ENCODE measurements around the gene OGT.
A peak's percentile ranks its signal among the peaks of the same experiment; 100 is the strongest.
"Not testable (repeated sequence)": the region's sequence is repeated elsewhere in the genome, so short reads cannot be mapped to it uniquely, and the experiment has no call there.

OGT gene

DNA sequence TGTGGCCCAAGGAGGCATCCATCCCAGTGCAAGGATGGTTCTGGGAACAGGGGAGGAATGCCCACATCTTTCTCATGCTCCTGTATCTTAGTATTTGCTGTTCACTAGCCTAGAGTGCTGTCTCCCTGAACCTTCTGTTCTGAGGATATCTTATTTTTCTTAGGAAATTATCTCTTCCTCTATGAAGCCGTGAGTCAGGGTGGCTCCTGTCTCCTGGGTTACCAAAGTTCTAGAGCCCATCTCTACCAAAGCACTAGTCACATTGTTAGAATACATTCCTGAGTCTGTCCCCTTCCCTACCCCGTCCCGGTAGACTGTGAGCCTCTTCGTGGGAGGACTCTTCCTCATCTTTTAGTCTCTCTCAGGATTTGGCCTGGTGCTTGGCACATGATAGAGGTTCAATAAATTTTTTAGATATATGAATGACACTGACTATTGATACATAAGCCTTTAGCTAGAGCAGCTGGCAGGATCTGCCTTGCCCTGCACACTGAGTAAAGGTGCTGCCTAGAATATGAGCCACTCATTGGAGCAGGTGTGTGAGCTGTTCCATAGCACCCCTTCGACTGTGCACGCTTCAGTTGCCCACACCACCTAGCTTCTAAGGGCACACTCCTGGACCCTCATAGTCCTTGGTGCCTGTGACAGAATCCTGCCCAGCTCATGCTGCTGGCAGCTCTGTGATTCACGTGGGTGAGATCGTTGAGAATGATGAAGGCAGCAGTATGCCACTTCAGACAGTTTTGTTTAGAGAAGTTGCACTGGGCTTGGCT lies 72.1 kb downstream of the OGT start:
- peaks cover 76% of the 10 kb centered on the region for H3K36me3 ChIP-seq
- H4K20me1 ChIP-seq = no peaks in the 10 kb centered on the region
- TF ChIP-seq Cebpa-rat (IDR thresholded peaks at IDR 0.05) = no peak
- H3K9ac ChIP-seq = no peak overlapping the region
- peaks cover 16% of the 10 kb centered on the region for H3K4me1 ChIP-seq
- no peak overlapping the region for H3K4me3 ChIP-seq
- no peak overlapping the region for H3K27ac ChIP-seq
- H3K4me2 ChIP-seq = no peak overlapping the region
- H3K27me3 ChIP-seq = peaks cover 69% of the 10 kb centered on the region
- H3K9me3 ChIP-seq = peaks cover 18% of the 10 kb centered on the region

DNA sequence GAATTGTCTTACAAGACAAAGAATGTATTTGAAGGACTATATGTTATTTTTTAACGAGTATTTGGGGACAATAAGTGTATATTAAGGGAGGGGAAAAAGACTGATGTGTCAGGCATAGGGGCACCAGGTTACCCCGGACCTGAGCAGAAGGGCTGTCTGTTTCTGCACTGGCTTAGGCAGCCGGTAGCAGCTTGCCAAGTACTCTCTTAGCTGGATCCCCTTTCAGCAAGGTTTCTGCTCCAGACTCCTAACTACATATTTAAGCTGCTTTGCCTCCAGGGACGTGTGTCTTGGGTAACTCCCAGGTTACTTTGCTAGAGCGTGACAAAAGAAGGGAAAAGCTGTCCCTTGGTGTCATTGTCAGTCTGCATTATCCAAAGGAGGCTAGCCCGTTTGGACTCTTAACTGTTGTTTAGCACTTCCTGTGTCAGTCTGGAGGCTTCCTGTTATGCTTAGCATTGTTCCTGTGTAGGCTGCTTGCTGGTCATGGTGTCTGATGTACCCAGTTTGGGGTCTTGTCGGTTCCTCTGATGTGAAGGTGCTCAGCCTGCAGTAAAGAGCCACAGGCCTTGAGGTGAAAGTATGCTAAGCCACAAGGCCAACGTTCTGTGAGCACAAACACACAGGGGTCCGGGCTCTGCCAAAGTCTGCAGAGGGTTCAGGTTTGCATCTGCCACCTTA lies 73.8 kb downstream of the OGT start:
- H3K4me1 ChIP-seq = peaks cover 16% of the 10 kb centered on the region
- peaks cover 70% of the 10 kb centered on the region for H3K27me3 ChIP-seq
- no peak overlapping the region for H3K9ac ChIP-seq
- no peaks in the 10 kb centered on the region for H4K20me1 ChIP-seq
- peak overlapping the region; percentile 36; the same call in 1 of the 2 replicates for H3K27ac ChIP-seq
- H3K36me3 ChIP-seq = peaks cover 83% of the 10 kb centered on the region
- peak overlapping the region; percentile 52 for H3K4me2 ChIP-seq
- no peak overlapping the region for H3K4me3 ChIP-seq
- TF ChIP-seq Cebpa-rat (IDR thresholded peaks at IDR 0.05) = no peak
- H3K9me3 ChIP-seq = peaks cover 18% of the 10 kb centered on the region

DNA sequence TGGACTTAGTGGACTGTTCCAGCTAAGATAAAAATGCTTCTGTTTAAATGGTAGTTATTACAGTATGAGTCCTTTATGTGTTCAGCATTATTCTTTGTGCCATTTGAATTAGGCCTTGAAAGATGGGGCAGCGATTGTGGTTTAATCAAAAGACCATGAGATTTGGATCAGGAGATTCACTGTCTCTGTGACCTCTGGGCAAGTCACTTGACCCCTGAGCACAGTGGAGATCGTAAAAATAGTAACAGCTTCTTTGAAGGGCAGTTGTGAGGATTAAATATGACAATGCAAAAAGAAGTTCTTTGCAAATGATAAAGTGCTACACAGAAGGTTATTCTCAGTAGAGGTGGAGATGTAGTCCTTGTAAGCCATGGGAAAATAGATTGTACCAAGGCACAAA lies 74.6 kb downstream of the OGT start:
- no peak overlapping the region for H3K4me2 ChIP-seq
- H3K4me3 ChIP-seq = no peak overlapping the region
- no peak overlapping the region for H3K27ac ChIP-seq
- H3K4me1 ChIP-seq = peaks cover 16% of the 10 kb centered on the region
- peaks cover 72% of the 10 kb centered on the region for H3K27me3 ChIP-seq
- no peaks in the 10 kb centered on the region for H4K20me1 ChIP-seq
- no peak overlapping the region for H3K9ac ChIP-seq
- no peak for TF ChIP-seq Cebpa-rat (IDR thresholded peaks at IDR 0.05)
- H3K9me3 ChIP-seq = peaks cover 13% of the 10 kb centered on the region
- H3K36me3 ChIP-seq = peaks cover 80% of the 10 kb centered on the region

DNA sequence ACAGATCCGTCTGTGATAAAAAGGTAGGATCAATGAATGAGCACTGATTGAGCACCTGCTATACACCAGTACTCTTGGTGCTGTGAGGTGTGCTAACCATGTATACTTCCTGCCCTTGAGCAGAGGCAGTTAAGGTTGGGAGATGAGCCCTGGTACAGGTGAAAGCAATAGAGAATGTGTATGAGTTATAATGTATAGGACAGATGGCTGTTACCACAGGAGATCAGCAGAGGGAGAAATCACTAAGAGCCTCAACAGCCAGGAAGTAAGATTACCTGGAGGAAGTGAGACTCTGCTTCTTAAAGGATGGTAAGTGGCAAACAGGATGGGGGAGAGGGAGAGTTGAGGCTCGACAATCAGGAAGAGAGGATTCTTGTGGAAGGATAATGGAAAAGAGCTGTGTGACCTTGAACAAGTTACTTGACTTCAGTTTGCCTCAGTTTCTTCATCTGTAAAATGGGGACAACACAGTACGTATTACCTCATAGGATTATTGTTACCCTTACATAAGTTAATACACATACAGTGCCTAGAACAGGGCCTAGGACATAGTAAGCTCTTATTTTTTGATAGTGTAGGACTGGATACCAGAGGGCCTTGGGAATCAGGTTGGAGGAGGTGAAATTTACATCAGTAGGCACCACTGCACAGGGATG lies 76.3 kb downstream of the OGT start:
- Histone ChIP-seq H3K27ac (no peak overlapping the region), H3K9me3 (no peaks in the 10 kb centered on the region; the same call in 1 of the 2 replicates), H3K36me3 (peaks cover 78% of the 10 kb centered on the region), H3K9ac (no peak overlapping the region), H4K20me1 (no peaks in the 10 kb centered on the region), H3K4me3 (no peak overlapping the region), H3K4me2 (no peak overlapping the region), H3K4me1 (peaks cover 16% of the 10 kb centered on the region), H3K27me3 (peaks cover 90% of the 10 kb centered on the region)
- TF ChIP-seq Cebpa-rat (IDR thresholded peaks at IDR 0.05) = no peak

DNA sequence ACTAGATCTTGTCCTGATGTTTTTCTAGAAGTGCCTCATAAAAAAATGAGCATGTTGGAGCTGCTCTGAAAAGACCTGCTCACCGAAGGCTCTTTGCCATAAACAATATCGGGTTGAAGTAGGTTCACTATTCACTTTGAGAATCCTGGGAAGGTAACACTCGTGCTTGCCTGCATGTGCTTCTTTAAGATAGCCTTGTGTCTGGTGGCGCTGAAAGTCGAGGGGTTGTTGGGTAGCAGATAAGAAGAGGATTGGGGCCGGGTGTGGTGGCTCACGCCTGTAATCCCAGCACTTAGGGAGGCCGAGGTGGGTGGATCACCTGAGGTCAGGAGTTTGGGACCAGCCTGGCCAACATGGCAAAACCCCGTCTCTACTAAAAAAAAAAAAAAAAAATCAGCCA lies 78.8 kb downstream of the OGT start:
- not testable (repeated sequence) for H4K20me1 ChIP-seq, H3K9me3 ChIP-seq

DNA sequence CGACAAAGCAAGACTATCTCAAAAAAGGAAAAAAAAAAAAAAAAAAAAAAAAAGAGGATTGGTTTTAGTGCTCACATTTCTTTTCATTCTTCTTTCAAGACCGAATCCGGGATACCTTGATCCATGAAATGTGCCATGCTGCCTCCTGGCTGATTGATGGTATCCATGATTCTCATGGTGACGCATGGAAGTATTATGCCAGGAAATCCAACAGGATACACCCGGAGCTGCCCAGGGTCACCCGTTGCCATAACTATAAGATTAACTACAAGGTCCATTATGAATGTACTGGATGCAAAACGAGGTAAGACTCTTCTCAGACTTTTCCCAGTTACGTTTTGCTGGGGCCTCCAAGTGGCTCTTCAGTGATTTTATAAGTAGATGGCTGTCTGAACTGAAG lies 79.4 kb downstream of the OGT start:
- H4K20me1 ChIP-seq = no peaks in the 10 kb centered on the region
- H3K4me3 ChIP-seq = no peak overlapping the region
- TF ChIP-seq Cebpa-rat (IDR thresholded peaks at IDR 0.05) = no peak
- no peaks in the 10 kb centered on the region for H3K4me1 ChIP-seq
- no peak overlapping the region for H3K27ac ChIP-seq
- H3K9ac ChIP-seq = no peak overlapping the region
- peaks cover 66% of the 10 kb centered on the region for H3K36me3 ChIP-seq
- no peaks in the 10 kb centered on the region for H3K9me3 ChIP-seq
- peaks cover 76% of the 10 kb centered on the region for H3K27me3 ChIP-seq
- no peak overlapping the region for H3K4me2 ChIP-seq

More for the DNA sequence above, 78.8 kb downstream of the OGT start:
- not testable (repeated sequence) for H3K4me2 ChIP-seq, H3K27ac ChIP-seq, H3K4me1 ChIP-seq, H3K9ac ChIP-seq, H3K4me3 ChIP-seq
- peaks cover 81% of the 10 kb centered on the region for H3K27me3 ChIP-seq
- H3K36me3 ChIP-seq = peaks cover 66% of the 10 kb centered on the region

DNA sequence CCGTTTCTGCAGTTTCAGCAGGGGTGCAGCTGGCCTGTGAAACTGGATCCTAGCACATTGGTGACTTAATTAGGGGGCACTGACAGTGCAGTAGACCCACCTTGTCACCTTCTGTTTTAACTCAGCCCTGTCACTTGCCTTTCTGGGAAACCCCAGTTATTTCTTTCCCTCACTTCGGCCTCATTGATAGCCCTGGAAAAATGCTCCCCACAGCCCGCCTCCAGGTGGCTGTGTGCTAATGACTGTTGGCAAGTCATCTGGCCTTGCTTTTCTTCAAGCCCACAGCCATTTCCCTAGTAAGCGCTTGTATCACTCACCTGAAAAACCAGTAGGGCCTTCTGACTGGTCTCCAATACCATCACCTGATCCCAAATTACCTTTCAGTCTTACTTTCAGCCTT lies 82.2 kb downstream of the OGT start:
- Histone ChIP-seq H3K4me3 (no peak overlapping the region), H3K9ac (no peak overlapping the region), H3K4me2 (no peak overlapping the region), H3K27ac (no peak overlapping the region), H3K9me3 (peaks cover 4% of the 10 kb centered on the region), H3K4me1 (peaks cover 26% of the 10 kb centered on the region), H4K20me1 (no peaks in the 10 kb centered on the region), H3K36me3 (peaks cover 42% of the 10 kb centered on the region), H3K27me3 (peaks cover 61% of the 10 kb centered on the region)
- no peak for TF ChIP-seq Cebpa-rat (IDR thresholded peaks at IDR 0.05)

DNA sequence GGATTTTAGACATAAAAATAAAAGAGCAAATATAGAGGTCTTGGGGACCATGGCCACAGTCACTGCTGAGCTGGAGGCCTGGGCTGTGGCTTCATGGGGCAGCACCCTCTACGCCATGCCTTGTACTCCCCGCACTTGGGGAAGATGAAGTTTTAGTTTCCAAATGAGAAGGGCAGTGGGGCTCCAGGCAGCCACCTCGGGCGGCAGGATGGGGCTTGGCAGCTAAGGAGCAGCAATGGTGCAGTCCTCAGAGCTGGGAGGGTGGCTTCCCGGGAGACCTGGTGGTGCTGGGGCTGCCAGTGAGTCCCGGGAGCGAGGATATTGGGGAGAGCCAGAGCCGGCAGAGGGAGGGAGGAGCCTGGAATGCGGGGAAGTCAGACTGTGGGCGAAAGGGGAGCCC lies 83.0 kb downstream of the OGT start:
- H3K4me2 ChIP-seq = no peak overlapping the region

DNA sequence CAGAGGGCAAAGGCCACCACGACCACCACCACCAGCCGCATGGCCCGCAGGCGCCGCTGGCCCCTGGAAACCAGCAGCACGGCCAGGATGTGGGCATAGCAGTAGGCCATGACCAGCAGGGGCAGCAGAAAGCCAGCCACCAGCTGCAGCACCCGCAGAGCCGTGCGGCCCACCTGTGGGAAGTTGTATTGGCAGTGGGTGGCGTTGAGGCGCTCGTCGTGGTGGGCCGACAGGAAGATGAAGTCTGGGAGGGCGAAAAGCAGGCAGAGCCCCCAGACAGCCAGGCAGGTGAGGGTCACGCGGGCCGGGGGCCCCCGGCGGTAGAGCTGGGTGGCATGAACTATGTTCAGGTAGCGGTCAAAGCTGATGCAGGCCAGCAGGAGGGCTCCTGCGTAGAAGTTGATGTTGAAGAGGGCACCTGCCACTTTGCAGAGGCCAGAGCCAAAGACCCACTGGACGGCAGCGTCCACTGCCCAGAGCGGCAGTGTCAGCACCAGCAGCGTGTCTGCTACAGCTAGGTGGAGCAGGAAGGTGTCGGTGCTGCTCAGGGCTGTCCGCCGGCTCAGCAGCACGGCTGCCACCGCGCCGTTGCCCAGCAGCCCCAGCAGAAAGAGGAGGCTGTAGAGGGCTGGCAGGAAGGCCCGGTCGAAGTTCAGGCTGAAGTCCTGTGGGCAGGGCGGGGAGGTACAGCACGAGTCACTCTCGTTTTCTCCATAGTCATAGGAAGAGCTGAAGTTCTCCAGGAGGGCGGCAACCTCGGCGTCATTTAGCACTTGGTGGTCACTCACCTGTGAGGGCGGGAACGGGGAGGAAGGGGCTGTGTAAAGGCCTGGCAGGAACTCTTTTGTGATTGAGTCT lies 84.0 kb downstream of the OGT start:
- peaks cover 24% of the 10 kb centered on the region for H3K36me3 ChIP-seq
- no peak overlapping the region for H3K4me2 ChIP-seq
- no peak overlapping the region for H3K9ac ChIP-seq
- H3K27me3 ChIP-seq = peaks cover 46% of the 10 kb centered on the region
- peaks cover 12% of the 10 kb centered on the region for H3K9me3 ChIP-seq
- no peak overlapping the region for H3K27ac ChIP-seq
- TF ChIP-seq Cebpa-rat (IDR thresholded peaks at IDR 0.05) = no peak
- no peak overlapping the region for H3K4me3 ChIP-seq
- H3K4me1 ChIP-seq = peaks cover 26% of the 10 kb centered on the region
- no peaks in the 10 kb centered on the region for H4K20me1 ChIP-seq

More for the DNA sequence above, 83.0 kb downstream of the OGT start:
- Histone ChIP-seq H3K9me3 (peaks cover 12% of the 10 kb centered on the region), H3K27me3 (peaks cover 56% of the 10 kb centered on the region), H3K27ac (no peak overlapping the region), H3K4me1 (peaks cover 26% of the 10 kb centered on the region), H3K36me3 (peaks cover 33% of the 10 kb centered on the region), H3K9ac (no peak overlapping the region), H4K20me1 (no peaks in the 10 kb centered on the region), H3K4me3 (no peak overlapping the region)
- TF ChIP-seq Cebpa-rat (IDR thresholded peaks at IDR 0.05) = no peak

Data from BLaER1 (cell line).